ENCODE data around the gene RPLP2.

RPLP2 gene

DNA sequence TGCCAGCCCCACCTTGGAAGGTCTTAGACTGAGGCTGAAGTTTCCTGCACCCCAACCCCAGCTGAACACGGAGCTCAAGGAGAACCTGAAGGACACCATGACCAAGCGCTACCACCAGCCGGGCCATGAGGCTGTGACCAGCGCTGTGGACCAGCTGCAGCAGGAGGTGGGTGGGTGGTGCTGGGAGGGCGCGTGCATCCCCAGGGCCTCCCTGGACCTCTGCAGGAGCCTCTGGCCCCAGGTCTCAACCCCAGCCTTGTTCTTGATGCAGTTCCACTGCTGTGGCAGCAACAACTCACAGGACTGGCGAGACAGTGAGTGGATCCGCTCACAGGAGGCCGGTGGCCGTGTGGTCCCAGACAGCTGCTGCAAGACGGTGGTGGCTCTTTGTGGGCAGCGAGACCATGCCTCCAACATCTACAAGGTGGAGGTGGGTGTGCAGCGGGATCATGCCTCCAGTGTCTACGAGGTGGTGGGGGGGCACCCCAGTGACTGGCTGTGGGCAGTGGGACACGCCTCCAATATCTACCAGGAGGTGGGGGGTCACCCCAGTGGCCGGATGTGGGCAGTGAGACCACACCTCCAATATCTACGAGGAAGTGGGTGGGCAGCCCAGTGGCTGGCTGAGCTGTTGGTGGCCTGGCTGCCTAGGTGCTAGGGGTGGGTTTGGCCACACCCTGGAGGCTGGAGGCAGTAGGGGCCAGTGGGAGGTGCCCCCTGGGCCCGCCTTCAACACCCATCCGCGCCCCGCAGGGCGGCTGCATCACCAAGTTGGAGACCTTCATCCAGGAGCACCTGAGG lies 27.6 kb downstream of the RPLP2 start:
- in situ Hi-C loops (cut with MboI; ENCODE audit: low pct_unique_long_range_greater_than_20kb, low sequenced_read_pairs, unreplicated experiment) = no loop called here
- TF ChIP-seq, protein P1, sequence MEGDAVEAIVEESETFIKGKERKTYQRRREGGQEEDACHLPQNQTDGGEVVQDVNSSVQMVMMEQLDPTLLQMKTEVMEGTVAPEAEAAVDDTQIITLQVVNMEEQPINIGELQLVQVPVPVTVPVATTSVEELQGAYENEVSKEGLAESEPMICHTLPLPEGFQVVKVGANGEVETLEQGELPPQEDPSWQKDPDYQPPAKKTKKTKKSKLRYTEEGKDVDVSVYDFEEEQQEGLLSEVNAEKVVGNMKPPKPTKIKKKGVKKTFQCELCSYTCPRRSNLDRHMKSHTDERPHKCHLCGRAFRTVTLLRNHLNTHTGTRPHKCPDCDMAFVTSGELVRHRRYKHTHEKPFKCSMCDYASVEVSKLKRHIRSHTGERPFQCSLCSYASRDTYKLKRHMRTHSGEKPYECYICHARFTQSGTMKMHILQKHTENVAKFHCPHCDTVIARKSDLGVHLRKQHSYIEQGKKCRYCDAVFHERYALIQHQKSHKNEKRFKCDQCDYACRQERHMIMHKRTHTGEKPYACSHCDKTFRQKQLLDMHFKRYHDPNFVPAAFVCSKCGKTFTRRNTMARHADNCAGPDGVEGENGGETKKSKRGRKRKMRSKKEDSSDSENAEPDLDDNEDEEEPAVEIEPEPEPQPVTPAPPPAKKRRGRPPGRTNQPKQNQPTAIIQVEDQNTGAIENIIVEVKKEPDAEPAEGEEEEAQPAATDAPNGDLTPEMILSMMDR (IDR thresholded peaks at IDR 0.05; ENCODE audit: extremely low read depth, insufficient read depth, missing control alignments) = no peak
- no peak for DNase-seq (ENCODE audit: low spot score)

- TF ChIP-seq, protein P1 (IDR thresholded peaks at IDR 0.05; ENCODE audit: extremely low read depth, insufficient read depth, missing control alignments) = no peak
- in situ Hi-C loops (cut with MboI; ENCODE audit: low pct_unique_long_range_greater_than_20kb, low sequenced_read_pairs, unreplicated experiment) = no loop called here
- DNase-seq (ENCODE audit: low spot score) = no peak
Observed at GRCh38 chr11:837990-838307, 28.2 kb downstream of the RPLP2 start.

DNA sequence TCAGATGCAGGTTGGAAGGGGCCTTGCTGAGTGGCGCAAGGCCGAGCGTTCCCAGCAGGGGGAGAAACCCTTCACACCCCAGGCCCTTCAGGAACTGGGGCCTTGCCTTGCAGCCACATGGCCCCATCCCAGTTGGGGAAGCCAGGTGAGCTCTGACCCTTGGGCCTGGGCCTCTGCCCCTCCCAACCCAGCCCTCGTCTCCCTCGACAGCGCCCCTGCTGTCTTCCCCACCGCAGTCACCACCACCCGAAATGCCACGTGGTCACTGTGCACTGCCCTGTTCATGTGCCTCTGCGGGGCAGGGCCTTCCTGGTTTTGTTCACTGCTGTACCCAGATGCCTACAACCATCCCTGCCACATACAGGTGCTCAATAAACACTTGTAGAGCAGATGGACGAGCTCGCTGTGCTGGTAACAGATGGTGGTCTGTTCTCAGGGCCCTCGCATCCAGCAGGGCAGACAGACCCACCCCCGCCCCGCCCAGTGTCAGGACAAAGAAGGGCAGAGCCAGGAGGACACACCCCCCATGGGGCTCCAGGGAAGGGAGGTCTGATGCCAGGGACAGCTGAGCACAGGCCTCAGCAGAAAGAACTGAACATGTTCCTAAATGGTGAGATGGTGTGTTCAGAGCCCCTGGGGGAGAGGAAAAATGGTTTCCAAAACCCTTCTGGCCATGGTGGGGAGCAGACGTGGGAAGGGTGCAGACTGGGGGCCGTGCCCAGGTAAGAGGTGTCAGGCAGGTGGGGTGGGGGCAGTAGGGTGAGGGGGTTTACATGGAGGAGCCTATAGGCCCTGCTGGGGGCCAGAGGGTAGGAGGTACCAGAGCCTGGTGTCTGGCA lies 28.9 kb downstream of the RPLP2 start:
- DNase-seq (ENCODE audit: low spot score) = no peak
- TF ChIP-seq, protein P1 (IDR thresholded peaks at IDR 0.05; ENCODE audit: extremely low read depth, insufficient read depth, missing control alignments) = no peak
- in situ Hi-C loops (cut with MboI; ENCODE audit: low pct_unique_long_range_greater_than_20kb, low sequenced_read_pairs, unreplicated experiment) = no loop called here

- no peak for DNase-seq (ENCODE audit: low spot score)
- in situ Hi-C loops (cut with MboI; ENCODE audit: low pct_unique_long_range_greater_than_20kb, low sequenced_read_pairs, unreplicated experiment) = no loop called here
- TF ChIP-seq, protein P1 (IDR thresholded peaks at IDR 0.05; ENCODE audit: extremely low read depth, insufficient read depth, missing control alignments) = no peak
Observed at GRCh38 chr11:839280-839623, 29.5 kb downstream of the RPLP2 start.

- in situ Hi-C loops (cut with MboI; ENCODE audit: low pct_unique_long_range_greater_than_20kb, low sequenced_read_pairs, unreplicated experiment) = no loop called here
- TF ChIP-seq, protein P1 (IDR thresholded peaks at IDR 0.05; ENCODE audit: extremely low read depth, insufficient read depth, missing control alignments) = peak; percentile 43
- no peak for DNase-seq (ENCODE audit: low spot score)
Observed at GRCh38 chr11:839875-840617, 30.3 kb downstream of the RPLP2 start.

DNA sequence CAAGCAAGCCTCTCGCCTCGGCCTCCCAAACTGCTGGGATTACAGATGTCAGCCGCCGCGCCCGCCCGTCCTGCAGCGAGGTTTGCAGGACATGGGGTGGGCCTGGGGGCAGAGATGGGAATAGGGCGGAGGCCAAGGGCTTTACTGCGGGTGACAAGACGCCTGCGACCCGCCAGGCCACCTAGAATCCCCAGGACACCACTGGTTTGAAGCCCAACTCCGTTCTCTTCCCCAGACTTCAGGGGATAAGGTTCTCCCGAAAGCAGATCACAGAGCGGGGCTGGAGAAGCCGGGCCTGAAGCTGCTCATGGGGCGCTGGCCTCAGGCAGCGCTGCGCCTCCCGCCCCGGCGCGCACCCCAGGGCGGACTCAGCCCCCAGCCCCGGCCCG lies 32.2 kb downstream of the RPLP2 start:
- in situ Hi-C loops (cut with MboI; ENCODE audit: low pct_unique_long_range_greater_than_20kb, low sequenced_read_pairs, unreplicated experiment) = no loop called here
- TF ChIP-seq, protein P1 (IDR thresholded peaks at IDR 0.05; ENCODE audit: extremely low read depth, insufficient read depth, missing control alignments) = no peak
- DNase-seq (ENCODE audit: low spot score) = no peak

Data from GM13977 (cell line).